SKM-1 (cell line): ENCODE results near the gene RDH14.

Experiments
- DNase-seq: peaks from one replicate; lab custom pipeline; 2025; ENCODE audit not compliant: unreplicated experiment; lab: John Stamatoyannopoulos, UW

Gene RDH14

DNA sequence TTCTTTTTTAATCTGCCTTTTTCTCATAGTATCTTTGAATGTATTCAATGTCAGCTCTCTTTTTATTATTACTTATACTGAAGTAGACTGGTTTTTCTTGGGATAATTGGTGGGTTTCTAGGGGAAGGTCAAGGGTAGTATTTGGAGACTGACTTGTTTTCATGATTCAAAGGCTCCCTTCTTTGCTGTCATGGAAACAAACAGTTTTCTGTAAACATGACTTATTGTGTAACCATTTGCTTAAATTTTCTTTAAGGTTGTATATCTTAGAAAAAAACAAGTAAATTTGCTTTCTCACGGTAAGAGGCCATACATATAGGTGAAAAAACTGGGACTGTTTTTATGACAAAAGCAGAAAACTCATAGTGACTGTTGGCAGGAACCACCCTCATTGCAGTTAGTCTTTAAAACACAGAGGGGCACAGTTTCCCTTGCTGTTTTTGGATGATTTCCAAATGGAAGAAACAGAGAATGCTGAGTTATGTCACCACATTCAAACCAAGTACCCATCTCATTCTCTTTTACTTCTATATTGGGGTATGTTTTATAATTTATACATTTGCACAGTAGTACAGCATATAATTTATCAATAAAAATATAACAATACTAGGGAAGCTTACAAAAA lies 5.8 kb upstream of the RDH14 start:
- DNase-seq = no peak

DNA sequence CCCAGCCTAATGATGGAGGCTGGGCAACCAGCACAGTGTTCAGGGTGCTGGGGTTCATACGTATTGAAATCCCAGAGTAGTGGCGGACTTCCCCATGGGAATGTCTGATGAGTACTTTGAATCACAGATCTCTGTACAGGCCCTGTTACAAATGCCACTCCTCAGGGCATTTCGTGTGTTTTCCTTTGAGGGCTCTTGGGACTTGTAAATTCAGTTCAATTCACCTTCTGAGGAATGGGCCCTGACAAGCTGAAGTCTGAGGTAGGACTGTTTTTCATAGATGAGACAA lies 288 bp upstream of the RDH14 start:
- no peak for DNase-seq

DNA sequence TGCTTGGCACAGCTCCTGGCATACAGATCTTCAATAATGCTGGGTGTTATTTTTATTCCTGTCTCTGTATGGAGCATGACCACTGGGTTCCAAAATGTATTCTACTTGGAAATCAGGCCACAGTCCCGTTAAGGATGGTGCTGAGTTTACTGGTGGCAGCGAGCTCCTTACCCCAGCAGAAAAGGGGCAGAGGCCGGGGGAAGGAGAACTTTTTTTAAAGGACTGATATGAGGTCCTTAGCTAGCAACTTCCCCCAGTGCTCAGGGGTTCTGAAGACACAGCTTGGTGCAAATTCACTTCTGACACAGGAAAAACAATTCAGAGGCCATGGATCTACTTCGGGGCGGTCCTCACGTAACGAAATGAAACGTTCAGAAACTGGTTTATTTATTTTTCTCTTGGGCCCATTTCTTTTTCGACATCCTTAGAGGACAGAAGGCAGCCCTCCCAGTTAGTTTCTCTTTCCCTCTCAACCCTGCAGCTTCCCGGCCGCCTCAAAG lies 872 bp downstream of the RDH14 start:
- DNase-seq = no peak

DNA sequence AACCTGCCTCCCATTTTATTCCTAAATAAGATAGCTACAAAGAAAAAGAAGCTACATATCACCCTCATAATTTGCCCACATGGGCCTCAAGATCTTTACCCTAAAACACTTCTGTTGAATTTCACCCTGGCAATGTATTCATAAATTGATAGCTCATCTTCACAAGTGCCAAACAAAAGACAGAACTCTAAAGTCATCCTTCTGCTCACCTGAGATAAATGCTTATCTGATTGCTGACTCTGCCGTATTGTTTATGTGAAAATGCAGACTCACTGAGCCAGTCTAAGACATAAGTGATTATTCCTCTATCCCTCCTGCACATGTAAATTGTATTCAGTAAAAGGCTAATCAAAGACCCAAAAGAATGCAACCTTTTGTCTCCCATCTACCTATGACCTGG lies 2.0 kb downstream of the RDH14 start:
- DNase-seq = no peak

DNA sequence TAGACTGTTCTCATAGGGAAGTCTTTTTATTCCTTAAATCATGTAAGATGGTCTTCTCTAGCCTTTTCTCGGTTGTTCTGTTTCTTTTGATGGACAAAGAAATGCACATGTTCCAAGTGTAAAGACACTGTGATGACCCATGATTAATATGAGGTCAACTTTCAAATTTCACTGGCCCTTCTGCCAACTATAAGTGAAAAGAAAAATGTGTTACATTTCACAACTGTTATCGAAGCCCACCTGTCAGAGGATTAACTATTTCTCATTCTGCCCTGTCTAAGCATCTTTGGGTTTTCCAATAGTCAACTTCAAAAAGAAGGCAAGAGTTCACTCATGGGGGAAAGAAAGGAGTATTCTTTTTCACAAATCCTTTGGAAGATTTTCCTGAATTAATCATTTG lies 3.3 kb downstream of the RDH14 start:
- no peak for DNase-seq

DNA sequence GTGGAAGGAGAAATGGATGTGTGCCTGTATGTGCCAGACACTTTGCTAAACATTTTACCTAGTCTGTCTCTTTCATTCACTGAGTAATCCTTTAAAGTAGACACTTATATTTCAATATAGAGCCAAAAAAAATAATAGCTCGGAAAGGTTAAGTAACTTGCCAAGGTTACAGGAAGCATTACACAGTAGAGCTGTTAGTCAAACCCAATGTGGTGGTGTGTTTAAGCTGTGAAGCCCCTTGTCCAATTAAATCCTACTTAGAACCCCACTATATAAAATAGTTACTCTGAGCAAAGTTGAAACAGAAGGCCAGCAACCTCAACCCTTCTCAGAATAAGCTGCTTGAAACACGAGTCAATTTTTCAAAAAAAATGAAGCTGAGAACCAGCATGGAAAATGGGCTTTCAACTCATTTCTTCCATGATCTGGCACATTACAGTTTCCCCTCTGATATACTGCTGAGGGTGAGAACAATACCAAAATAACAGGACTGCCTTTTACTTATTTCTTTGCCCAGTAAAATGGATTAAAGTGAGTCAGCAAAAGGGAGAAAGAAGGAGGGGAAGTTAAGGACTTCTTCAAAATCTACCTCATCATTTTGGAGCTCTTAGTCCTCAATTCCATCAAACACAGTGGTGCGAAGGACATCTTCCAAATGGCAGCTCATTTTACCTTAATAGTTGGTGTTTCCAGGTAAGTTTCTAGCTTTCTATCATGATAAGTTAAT lies 7.9 kb downstream of the RDH14 start:
- no peak for DNase-seq

DNA sequence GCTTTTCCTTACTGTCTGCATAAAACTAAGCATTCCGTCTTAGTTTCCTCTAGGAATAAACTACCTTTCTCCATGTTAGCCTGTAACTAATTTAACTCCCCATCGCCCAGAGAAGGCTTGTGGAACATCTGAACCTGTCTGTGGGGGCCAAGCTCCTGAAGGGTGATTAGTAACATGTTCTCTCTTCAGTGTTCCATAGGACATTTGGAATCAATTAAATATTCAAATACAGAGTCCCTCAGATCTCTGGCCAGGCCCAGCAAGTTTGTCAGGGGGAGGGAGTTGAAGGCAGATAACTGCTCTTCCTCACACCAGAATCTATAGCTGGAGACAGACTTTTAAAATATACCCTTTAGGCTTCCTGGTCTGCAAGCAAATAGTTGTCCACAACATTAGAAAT lies 8.8 kb downstream of the RDH14 start:
- DNase-seq = no peak

DNA sequence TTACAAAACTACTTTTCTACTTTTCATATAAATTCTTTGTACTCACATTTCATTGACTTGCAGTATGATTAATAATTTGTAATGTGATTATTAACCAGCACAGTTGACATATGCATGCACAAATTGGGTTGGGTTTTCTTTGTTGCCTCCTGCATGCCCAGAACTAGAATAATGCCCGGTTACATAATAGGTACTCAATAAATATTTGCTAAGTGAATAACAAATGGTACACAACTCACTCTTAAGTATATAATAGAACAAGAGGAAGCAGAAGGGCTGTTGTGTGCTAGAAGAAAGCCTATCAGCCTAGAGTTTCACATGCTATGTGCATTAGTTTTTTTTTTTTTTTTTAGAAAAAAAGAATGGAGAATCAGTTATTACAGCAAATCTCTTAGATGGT lies 9.3 kb downstream of the RDH14 start:
- DNase-seq = no peak

DNA sequence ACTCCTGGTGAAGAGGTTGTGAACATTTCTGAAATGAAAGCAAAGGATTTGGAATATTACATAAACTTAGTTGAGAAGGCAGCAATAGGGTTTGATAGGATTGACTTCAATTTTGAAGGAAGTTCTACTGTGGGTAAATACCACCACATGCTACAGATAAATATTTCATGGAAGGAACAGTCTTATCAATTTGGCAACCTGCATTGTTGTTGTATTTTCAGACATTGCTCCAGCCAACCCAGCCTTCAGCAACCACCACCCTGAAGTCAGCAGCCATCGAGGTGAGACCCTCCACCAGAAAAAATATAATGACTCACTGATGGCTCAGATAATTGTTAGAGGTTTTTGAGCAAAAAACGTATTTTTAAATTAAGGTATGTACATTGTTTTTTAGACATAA lies 10.0 kb downstream of the RDH14 start:
- DNase-seq = no peak

DNA sequence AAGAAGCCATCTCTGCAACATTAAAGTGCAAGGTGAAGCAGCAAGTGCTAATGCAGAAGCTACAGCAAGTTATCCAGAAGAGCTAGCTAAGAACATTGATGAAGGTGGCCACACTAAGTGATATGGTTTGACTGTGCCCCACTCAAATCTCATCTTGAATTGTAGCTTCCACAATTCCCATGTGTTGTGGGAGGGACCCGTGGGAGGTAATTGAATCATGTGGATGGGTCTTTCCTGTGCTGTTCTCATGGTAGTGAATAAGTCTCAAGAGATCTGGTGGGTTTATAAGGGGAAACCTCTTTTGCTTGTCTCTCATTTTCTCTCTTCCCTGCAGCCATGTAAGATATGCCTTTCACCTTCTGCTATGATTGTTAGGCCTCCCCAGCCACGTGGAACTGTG lies 11.4 kb downstream of the RDH14 start:
- DNase-seq = no peak

DNA sequence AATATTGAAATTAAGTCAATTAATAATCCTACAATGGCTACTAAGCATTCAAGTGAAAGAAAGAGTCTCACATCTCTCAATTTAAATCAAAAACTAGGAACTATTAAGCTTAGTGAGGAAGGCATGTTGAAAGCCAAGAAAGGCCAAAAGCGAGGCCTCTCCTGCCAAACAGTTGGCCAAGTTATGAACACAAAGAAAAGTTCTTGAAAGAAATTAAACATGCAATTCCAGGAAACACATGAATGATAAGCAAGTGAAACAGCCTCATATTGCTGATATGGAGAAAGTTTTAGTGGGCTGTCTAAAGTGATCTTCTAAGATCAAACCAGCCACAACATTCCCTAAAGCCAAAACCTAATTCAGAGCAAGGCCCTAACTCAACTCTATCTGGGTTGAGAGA lies 11.8 kb downstream of the RDH14 start:
- DNase-seq = no peak

DNA sequence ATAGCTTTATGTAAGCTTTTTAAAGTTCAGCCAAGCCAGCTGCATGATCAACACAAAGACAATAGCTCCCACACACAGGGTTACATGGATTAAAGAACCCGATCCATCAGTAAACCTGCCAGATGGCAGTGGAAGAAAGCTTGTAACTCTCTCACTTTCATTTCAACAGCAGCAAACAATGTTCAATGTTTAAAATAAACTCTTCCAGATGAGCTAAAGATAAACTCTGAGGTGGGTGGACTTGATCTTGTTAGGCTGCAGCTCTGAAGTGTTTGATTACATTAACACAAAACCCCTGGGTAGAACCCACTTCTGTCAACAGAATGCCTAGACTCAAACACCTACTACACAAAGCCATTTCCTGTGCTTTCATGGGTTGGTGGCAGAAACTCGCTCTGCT lies 13.9 kb downstream of the RDH14 start:
- DNase-seq = no peak

DNA sequence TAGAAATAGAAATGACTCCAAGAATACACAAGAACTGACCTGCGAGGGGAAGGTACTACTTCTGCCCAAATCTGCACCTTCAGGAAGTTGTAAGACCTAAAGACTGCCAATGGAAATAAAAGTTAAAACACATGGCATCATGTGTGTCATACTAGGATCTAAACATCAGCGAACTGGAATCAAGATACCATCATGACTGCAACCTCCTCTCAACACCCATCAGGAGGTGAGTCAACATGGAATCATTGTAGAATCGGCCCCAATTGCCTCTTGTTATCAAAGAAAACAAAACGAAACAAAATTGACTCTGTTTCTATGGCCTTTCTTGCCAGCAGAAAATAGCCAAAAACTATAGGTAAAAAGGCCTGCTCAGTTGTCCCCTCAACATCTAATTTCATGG lies 15.1 kb downstream of the RDH14 start:
- no peak for DNase-seq

DNA sequence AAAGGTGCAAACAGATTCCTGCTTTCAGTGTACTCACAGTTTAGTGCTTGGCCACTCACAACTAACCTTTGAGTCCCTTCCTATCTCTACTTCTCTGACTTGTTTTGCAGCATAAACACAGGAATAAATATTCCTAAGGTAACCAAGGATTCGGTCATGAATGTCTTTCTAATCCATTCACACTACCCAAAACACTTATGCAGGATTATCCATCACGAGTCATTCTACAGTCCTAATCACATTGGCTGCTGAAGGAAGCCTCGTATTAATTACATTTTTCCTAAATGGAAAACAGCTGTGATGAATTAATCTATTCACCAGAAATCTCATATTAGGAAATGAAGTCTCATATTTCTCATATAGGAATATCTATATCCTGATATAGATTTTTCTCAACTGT lies 16.3 kb downstream of the RDH14 start:
- DNase-seq = no peak

DNA sequence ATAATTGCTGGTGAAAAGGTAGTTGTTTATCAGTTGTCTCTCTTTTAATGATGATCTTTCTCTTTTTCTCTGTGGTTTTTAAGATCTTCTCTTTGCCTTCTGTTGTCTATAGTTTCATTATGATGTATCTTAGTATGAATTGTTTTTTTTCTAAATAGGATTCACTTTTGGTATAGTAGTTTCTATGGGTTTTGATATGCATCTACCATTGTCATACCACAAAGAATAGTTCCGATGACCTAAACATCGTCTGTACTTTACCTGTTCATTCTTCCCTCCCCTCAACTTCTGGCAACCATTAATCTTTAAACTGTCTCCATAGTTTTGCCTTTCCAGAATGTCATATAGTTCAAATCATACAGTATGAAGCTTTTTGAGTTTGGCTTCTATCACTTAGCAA lies 19.6 kb downstream of the RDH14 start:
- no peak for DNase-seq

DNA sequence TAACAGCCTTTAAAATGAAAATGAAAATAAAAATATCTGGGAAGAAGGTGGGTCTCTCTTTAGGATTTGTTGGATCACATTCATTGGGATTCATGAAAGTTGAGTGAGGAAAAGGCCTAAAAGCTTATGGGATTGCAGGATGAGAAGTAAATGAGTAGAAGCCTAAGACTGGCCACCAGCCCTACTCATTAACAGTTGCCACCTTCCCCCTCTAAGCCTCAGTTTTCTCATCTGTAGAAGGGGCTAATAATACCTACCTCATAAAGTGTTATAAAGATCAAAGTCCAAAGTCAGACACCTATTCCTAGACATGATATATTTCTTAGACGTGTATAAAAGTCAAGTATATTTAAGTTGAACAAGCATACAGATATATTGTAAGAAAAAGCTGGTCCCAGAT lies 23.8 kb downstream of the RDH14 start:
- no peak for DNase-seq

DNA sequence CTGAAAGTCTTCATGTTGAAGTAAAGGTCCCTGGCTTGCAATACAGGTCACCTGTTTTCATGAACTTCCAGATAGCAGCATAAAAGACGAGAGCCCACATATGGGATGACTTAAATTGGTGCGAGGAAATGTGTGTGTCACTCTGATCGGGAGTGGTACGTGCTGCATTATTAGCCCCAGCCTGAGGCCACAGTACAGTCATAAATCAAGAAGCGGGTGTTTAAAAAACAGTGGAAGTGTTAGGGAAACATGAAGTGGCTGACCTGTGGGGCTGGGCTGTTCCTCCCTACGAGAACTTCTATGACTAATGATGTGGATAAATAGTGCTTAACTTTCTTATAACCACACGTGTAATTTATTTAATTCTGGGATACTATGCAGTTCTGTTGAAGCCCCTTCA lies 24.4 kb downstream of the RDH14 start:
- DNase-seq = no peak

DNA sequence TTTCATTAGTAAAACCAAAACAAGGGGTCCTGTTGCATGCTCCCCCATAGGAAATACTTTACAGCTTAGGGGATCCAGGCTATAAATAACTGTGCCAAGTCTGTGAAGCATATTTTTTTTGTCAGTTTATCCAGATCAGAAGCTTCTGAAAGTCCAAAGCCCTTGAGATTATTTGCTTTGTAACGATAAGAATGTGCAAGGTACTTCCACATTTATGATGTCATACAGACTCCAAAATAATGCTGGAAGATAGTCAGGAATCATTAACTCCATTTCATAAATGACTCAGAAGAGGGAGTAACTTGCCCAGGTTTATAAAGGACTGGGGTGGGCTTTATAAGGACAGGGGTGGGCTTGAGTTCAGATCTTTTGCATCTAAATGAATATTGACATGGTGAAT lies 29.3 kb downstream of the RDH14 start:
- DNase-seq = no peak

DNA sequence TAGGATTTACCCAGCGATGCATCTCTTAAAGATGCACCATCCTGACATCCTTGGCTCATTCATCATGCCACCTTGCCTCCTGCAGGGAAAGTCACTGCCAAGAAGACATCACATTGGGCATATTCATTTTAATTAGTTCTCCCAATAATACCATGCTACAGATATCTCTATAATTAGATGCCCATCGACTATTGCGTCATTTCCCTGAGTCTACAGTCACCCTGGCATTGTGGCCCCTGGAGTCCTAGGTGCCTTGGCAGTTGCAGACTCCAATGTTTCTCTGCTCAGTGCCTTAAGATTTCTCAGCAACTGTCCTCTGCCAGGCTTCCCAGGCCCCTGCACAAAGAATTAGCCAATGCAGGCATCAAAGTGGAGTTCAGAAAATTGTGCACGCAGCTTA lies 32.6 kb downstream of the RDH14 start:
- no peak for DNase-seq

DNA sequence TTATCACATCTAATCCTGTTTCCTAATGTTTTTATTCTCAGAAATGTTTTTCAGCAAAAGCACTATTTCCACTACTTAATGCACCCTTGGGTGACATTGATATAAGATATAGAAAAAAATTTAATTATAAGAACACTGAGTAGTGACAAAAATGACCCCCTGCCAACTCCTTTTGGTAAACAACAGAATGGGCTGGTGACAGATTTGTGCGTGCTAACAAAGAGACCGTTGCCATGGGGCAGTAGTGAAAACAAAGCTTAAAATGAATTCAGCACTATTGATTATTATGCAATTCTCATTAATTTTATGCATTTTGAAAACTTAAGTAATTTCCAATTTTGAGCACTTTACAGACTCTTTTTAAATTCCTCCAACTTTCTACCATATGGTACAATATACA lies 33.1 kb downstream of the RDH14 start:
- DNase-seq = no peak

DNA sequence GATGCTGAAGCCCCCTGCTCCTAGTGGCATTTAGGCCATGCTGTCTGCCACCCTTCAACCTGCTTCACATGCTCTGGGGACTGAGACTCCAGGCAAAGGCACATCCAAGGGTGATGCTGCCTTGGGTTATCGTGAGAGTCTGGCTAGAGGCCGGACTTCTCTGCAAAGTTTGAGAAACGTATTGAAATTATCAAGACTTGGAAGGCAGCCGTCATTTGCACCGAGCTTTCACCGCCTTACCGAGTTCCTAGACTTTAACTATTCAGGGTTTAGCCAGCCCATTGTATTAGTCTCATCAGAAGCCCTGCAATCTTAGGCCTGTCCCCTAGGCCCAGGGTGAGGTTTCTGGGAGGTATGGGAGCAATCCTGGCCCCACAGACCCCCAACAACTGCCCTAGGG lies 34.0 kb downstream of the RDH14 start:
- no peak for DNase-seq

DNA sequence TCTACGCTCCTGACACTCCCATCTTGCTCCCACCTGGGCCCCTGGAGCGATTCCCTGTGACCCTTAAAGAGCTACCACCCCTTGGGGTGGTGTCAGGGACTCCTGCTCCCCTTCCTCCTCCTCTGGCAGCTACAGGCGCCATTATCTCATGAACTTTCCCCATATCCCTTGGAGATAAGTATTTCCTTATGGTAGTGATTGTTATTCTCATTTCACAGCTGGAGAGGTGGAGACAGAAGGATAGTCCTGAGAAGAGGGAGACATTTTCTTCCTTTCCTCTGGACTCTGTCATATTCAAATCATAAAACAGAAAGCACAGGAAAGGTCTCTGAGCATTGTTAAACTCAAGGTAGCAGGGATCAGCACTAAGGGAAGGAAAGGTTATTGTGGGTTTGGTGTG lies 34.6 kb downstream of the RDH14 start:
- no peak for DNase-seq

DNA sequence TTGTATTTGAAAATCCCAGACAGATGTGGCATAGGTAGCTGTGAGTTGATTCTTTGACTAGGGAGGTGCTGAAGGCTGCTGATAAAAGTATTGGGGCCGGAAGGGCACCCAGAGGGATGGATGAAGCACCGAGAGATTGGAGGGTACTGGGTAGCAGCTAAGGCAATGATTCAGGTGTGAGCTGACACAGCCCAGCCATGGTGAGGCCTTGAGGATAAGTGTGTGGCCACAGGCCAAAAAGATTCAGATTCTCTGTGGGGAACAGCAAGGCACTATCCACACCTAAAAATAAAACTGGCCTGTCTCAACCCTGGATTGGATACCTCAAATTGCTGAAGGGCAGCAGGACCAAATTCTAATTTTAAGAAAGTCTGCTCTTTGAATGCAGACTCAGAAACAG lies 35.2 kb downstream of the RDH14 start:
- no peak for DNase-seq
